ENCODE measurements around the gene PPFIA1. TPM values are rescaled to one million over a fixed set of nuclear protein-coding genes. Genes with fewer than 3 reads are reported as not detected.

The PPFIA1 gene
- total and polyA plus RNA-seq, 2 of the 13 experiments (the other 11 are each of a cell fraction or from before 2014, with no cell fraction given), result 29.9 to 45.2 TPM

- H4K20me1 ChIP-seq (ENCODE audit: insufficient read depth, low read length), result no peaks in the 10 kb centered on the region
- H3K9me3 ChIP-seq (ENCODE audit: low read length), result no peaks in the 10 kb centered on the region
- ChIA-PET CTCF (ENCODE audit: low intra/inter-chr PET ratio, low total read pairs) (no interaction called here), POLR2A (no interaction called here)
- no TSS peak for BruUV-seq (replicated peaks)
- H3K79me2 ChIP-seq (ENCODE audit: insufficient read depth, low read length), result no peaks in the 10 kb centered on the region
- H3K4me3 ChIP-seq (replicated peaks in 1 of 3; ENCODE audit: insufficient read depth in 1 of 3, low read depth in 2 of 3, low read length in 3 of 3), result no peak overlapping the region
- in situ Hi-C loops (cut with HindIII; ENCODE audit: extremely low pct_ligation_motif_present, low pct_unique_long_range_greater_than_20kb) (no loop called here), intact Hi-C loops (cut with micrococcal nuclease; ENCODE audit: unreplicated experiment) (no loop called here)
- 95% methylated on average over 32 of the region's 34 CpGs for WGBS (ENCODE audit: low lambda C conversion rate)
- no peak overlapping the region for H3K27ac ChIP-seq (ENCODE audit: extremely low read length, insufficient read depth, low read length)
- H3K4me2 ChIP-seq (ENCODE audit: low read depth, low read length), result no peak overlapping the region
- ATAC-seq (peak; percentile 31), FAIRE-seq (no peak), DNase-seq (ENCODE audit: low spot score) (peak; percentile 50)
- no peak overlapping the region for H3K9ac ChIP-seq (ENCODE audit: insufficient read depth, low read depth, low read length)
- H2AFZ ChIP-seq (ENCODE audit: low read length), result no peak overlapping the region
- H3K4me1 ChIP-seq (ENCODE audit: insufficient read depth, low read length), result no peaks in the 10 kb centered on the region
- H3K27me3 ChIP-seq (ENCODE audit: control insufficient read depth in 1 of 2, insufficient read depth in 2 of 2, low read length in 2 of 2), result no peaks in the 10 kb centered on the region
- peaks cover 41 to 78% of the 10 kb centered on the region in 2 experiments; a peak in 4 of 5 replicates for H3K36me3 ChIP-seq (replicated peaks in 1 of 2; ENCODE audit: control insufficient read depth in 1 of 2, insufficient read depth in 2 of 2, low read length in 2 of 2)
- TF ChIP-seq AGO2 (optimal IDR thresholded peaks at IDR 0.05; ENCODE audit: low read depth, low read length) (peak; percentile 49), SAFB2 (CRISPR knock-in tag; IDR thresholded peaks at IDR 0.05; ENCODE audit: borderline replicate concordance, low read depth) (no peak), ETV6 (CRISPR knock-in tag; conservative IDR thresholded peaks at IDR 0.05) (no peak), SRF (IDR thresholded peaks at IDR 0.05; ENCODE audit: low read depth, low read length) (no peak), AHDC1 (CRISPR knock-in tag; IDR thresholded peaks at IDR 0.05; ENCODE audit: borderline replicate concordance) (no peak), ZBTB39 (CRISPR knock-in tag; IDR thresholded peaks at IDR 0.05) (no peak), BHLHE40 (IDR thresholded peaks at IDR 0.05; ENCODE audit: low read length) (0 out of 2 replicates have a peak, but pooled peaks have one; percentile 36), ZNF160 (CRISPR knock-in tag; IDR thresholded peaks at IDR 0.05) (no peak), ZNF503 (CRISPR knock-in tag; IDR thresholded peaks at IDR 0.05) (no peak)
- TF ChIP-seq, protein P1, sequence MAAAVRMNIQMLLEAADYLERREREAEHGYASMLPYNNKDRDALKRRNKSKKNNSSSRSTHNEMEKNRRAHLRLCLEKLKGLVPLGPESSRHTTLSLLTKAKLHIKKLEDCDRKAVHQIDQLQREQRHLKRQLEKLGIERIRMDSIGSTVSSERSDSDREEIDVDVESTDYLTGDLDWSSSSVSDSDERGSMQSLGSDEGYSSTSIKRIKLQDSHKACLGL (CRISPR knock-in tag; IDR thresholded peaks at IDR 0.05), result no peak
- TF ChIP-seq, protein P2, sequence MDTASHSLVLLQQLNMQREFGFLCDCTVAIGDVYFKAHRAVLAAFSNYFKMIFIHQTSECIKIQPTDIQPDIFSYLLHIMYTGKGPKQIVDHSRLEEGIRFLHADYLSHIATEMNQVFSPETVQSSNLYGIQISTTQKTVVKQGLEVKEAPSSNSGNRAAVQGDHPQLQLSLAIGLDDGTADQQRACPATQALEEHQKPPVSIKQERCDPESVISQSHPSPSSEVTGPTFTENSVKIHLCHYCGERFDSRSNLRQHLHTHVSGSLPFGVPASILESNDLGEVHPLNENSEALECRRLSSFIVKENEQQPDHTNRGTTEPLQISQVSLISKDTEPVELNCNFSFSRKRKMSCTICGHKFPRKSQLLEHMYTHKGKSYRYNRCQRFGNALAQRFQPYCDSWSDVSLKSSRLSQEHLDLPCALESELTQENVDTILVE (CRISPR knock-in tag; IDR thresholded peaks at IDR 0.05), result no peak
These were observed 153.3 kb downstream of the PPFIA1 start for GRCh38 chr11:70423523-70424505.

Measured in HepG2 (cell line).